Fibroblast of lung (primary cell): ENCODE results near the gene TP53I11.

Experiments
- CTCF ChIP-seq, 2 donors: IDR thresholded peaks in 1 of 2; conservative IDR thresholded peaks in 1 of 2; 1 replicate in 1 of 2; 2 replicates in 1 of 2; pipeline ENCODE4 v1.5.1; 2011 to 2012; ENCODE audit warnings: low read length in 2 of 2, control low read depth in 1 of 2, inconsistent platforms in 1 of 2, low read depth in 1 of 2, mild to moderate bottlenecking in 1 of 2
- EZH2 ChIP-seq: IDR thresholded peaks from 2 replicates; pipeline ENCODE4 v1.5.1; 2012; ENCODE audit warnings: low read length, control low read depth, mild to moderate bottlenecking; ENCODE audit errors: missing control alignments

GRCh38 chr11:44987506-44987905, 36.8 kb upstream of the TP53I11 start:
- TF ChIP-seq CTCF (conservative IDR thresholded peaks at IDR 0.05 in 1 of 2, IDR thresholded peaks at IDR 0.05 in 1 of 2; ENCODE audit: low read depth in 1 of 2, low read length in 2 of 2) (no peak), EZH2 (no peak)
